ENCODE data around the gene SASS6.

Gene SASS6

GRCh38 chr1:100132566-100133477 is at the start of gene SASS6, which contains the start of gene TRMT13:
SASS6 (minus strand) TSS chr1:100132930; CDS start chr1:100132814, 116 bp downstream.
TRMT13 (plus strand) TSS chr1:100133163; CDS start chr1:100133169, 6 bp downstream.
- TF ChIP-seq MAX (IDR thresholded peaks at IDR 0.05) (peak; percentile 94), EGR1 (IDR thresholded peaks at IDR 0.05) (peak; percentile 90), CEBPB (IDR thresholded peaks at IDR 0.05) (no peak), REST (IDR thresholded peaks at IDR 0.05; ENCODE audit: low read depth) (no peak), TEAD4 (IDR thresholded peaks at IDR 0.05) (peak; percentile 33), FOXM1 (IDR thresholded peaks at IDR 0.05; ENCODE audit: borderline replicate concordance, low read depth) (no peak), EP300 (IDR thresholded peaks at IDR 0.05; ENCODE audit: borderline replicate concordance) (peak; percentile 42; the same call in 1 of the 2 replicates), TAF1 (IDR thresholded peaks at IDR 0.05; ENCODE audit: low read depth) (peak; percentile 55), YY1 (IDR thresholded peaks at IDR 0.05; ENCODE audit: low read depth) (peak; percentile 99), TCF12 (IDR thresholded peaks at IDR 0.05; ENCODE audit: low read depth) (peak; percentile 54; the same call in 1 of the 2 replicates), NFIC (IDR thresholded peaks at IDR 0.05) (peak; percentile 51; the same call in 1 of the 2 replicates)

- no peak for TF ChIP-seq EGR1 (IDR thresholded peaks at IDR 0.05)
- no peak for TF ChIP-seq USF1 (IDR thresholded peaks at IDR 0.05)
- TF ChIP-seq CEBPB (IDR thresholded peaks at IDR 0.05) = no peak
Observed at GRCh38 chr1:100178091-100178490, 45.4 kb upstream of the SASS6 start, which contains the start of gene LRRC39. LRRC39 (minus strand) TSS chr1:100178256; CDS start chr1:100168516, 9,740 bp downstream.

DNA sequence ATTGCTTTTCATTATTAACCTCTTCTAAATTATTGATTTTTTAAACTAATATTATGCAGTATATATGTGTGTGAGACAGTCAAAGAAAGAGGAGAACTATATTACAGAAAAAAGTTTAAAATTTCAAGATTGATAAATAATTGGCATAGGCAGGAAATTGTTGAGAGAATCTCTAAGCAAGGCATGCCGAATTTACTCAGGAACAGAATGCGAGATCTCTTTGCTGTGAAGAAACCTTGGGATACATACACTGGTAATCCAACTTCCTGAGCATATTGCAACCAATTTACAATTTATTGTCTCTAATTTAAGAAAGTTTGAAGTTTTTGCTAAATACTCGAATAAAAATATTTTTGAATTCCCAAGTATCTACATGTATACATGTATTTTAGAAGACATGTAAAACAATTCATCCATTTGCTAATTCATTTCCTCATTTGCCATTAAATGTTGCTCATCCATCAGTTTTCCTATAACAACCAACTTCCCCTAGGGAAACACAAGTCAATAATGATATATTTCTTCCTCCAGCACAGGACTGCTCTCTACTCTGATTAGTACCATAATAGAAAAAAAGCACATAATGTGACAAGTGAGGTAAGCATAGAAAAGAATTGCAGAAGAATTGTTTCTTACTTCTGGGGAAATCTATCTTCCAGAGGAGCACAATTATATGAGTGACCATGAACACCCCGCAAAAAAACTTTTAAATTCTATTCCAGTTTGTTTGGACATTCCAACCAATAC is 44.7 kb upstream of the SASS6 start:
- TF ChIP-seq REST (IDR thresholded peaks at IDR 0.05; ENCODE audit: low read depth) (no peak), ZBTB7A (IDR thresholded peaks at IDR 0.05; ENCODE audit: low read depth) (no peak), MAX (IDR thresholded peaks at IDR 0.05) (no peak), YY1 (IDR thresholded peaks at IDR 0.05; ENCODE audit: low read depth) (no peak), TCF12 (IDR thresholded peaks at IDR 0.05; ENCODE audit: low read depth) (no peak), RAD21 (IDR thresholded peaks at IDR 0.05; ENCODE audit: low read depth) (no peak), EP300 (IDR thresholded peaks at IDR 0.05; ENCODE audit: borderline replicate concordance) (no peak), CEBPB (IDR thresholded peaks at IDR 0.05) (no peak), TAF1 (IDR thresholded peaks at IDR 0.05; ENCODE audit: low read depth) (no peak), EGR1 (IDR thresholded peaks at IDR 0.05) (no peak), FOXM1 (IDR thresholded peaks at IDR 0.05; ENCODE audit: borderline replicate concordance, low read depth) (no peak), NFIC (IDR thresholded peaks at IDR 0.05) (no peak), USF1 (IDR thresholded peaks at IDR 0.05) (no peak), CREB1 (IDR thresholded peaks at IDR 0.05; ENCODE audit: low read depth) (no peak), TEAD4 (IDR thresholded peaks at IDR 0.05) (no peak)

DNA sequence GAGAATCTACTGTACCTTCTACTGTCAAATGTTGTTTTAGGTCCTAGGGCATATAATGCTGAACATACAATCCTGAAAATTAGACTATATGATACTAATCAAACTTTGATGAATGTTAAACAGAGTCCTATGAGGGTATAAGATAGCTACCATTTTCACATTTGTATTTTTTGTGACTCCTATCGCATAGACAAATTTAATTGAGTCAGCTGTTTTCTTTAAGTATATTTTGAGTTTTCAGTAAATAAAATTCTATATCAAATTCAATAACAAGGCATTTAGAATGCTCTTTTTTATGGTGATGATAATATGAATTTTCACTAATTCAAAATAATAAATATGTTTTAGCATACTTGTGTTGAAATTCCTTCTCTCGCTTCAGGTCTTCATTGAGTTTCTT is 35.3 kb upstream of the SASS6 start:
- TF ChIP-seq RAD21 (IDR thresholded peaks at IDR 0.05; ENCODE audit: low read depth) (no peak), EP300 (IDR thresholded peaks at IDR 0.05; ENCODE audit: borderline replicate concordance) (no peak), MAX (IDR thresholded peaks at IDR 0.05) (no peak), FOXM1 (IDR thresholded peaks at IDR 0.05; ENCODE audit: borderline replicate concordance, low read depth) (no peak), YY1 (IDR thresholded peaks at IDR 0.05; ENCODE audit: low read depth) (no peak), TAF1 (IDR thresholded peaks at IDR 0.05; ENCODE audit: low read depth) (no peak), CEBPB (IDR thresholded peaks at IDR 0.05) (no peak), TCF12 (IDR thresholded peaks at IDR 0.05; ENCODE audit: low read depth) (no peak)

DNA sequence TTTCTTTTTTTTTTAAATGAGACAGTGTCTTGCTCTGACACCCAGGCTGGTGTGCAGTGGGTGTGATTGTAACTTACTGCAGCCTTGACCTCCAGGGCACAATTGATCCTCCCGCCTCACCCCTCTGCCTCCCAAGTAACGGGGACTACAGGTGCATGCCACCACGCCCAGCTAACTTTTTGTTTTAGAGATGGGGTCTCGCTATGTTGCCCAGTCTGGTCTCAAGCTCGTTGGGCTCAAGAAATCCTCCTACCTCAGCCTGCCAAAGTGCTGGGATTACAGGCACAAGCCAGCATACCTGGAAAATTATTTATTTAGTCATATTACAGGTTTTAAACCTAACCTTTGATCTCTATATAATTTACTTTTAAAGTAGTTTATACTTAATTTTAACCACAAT is 32.0 kb upstream of the SASS6 start:
- TF ChIP-seq EGR1 (IDR thresholded peaks at IDR 0.05) (no peak), CREB1 (IDR thresholded peaks at IDR 0.05; ENCODE audit: low read depth) (no peak), RAD21 (IDR thresholded peaks at IDR 0.05; ENCODE audit: low read depth) (no peak), ZBTB7A (IDR thresholded peaks at IDR 0.05; ENCODE audit: low read depth) (no peak), MAX (IDR thresholded peaks at IDR 0.05) (no peak), EP300 (IDR thresholded peaks at IDR 0.05; ENCODE audit: borderline replicate concordance) (no peak), USF1 (IDR thresholded peaks at IDR 0.05) (no peak), NFIC (IDR thresholded peaks at IDR 0.05) (no peak), YY1 (IDR thresholded peaks at IDR 0.05; ENCODE audit: low read depth) (no peak)
